Medulla oblongata (tissue), 1 donor: ENCODE data around the gene RTBDN.
A peak's percentile ranks its signal among the peaks of the same experiment; 100 is the strongest.

Experiments used
- DNase-seq: peaks from one replicate; pipeline ENCODE4 v3.0.0-alpha.2; 2015; ENCODE audit errors: extremely low spot score

RTBDN gene

DNA sequence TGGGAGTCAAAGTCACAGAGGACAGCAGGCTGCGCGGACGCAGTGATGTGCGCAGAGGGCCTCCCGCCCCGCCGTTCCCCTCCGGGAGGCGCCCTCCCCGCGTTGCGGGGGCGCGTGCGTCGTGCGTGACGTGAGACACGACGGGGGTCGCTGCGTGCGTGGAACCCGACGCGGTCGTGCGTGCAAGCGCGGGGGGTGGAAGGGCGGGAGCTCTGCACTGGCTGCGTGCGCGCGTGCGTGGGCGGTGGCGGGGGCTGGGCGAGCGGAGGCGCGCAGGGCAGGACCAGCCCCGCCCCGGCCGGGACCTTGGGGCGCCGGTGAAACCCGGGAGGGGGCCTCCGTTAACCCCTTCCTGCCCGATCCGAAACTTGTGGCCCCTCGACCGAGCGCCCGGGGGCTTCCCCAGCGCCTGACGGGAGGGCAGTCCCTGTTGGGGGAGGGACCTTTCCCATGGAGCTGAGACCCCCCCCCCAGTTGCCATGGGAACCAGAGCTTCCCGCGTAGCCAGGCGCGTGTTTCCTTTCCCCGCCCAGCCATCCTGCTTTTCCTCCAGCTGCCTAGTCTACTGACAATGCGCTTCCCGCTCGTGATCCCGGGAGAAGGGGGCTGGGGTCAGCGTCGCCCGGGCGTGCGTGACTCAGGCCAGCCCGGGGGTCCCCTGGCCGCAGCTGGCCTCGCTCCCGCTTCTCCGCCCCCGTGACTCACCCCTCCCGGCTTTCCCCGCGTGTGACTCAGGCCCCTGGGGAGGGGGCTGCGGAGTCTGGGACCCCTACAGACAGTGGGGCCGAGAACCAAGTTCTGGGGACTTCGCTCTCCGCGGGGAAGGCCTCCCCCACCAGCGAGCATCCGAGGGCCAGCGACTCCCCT lies 51.7 kb downstream of the RTBDN start:
- peak; percentile 86 for DNase-seq

- no peak for DNase-seq
Observed at GRCh38 chr19:12782174-12782423, 52.3 kb downstream of the RTBDN start.

- peak; percentile 46 for DNase-seq
Observed at GRCh38 chr19:12779162-12779993, 55.0 kb downstream of the RTBDN start.

- no peak for DNase-seq
Observed at GRCh38 chr19:12778905-12779161, 55.5 kb downstream of the RTBDN start.

DNA sequence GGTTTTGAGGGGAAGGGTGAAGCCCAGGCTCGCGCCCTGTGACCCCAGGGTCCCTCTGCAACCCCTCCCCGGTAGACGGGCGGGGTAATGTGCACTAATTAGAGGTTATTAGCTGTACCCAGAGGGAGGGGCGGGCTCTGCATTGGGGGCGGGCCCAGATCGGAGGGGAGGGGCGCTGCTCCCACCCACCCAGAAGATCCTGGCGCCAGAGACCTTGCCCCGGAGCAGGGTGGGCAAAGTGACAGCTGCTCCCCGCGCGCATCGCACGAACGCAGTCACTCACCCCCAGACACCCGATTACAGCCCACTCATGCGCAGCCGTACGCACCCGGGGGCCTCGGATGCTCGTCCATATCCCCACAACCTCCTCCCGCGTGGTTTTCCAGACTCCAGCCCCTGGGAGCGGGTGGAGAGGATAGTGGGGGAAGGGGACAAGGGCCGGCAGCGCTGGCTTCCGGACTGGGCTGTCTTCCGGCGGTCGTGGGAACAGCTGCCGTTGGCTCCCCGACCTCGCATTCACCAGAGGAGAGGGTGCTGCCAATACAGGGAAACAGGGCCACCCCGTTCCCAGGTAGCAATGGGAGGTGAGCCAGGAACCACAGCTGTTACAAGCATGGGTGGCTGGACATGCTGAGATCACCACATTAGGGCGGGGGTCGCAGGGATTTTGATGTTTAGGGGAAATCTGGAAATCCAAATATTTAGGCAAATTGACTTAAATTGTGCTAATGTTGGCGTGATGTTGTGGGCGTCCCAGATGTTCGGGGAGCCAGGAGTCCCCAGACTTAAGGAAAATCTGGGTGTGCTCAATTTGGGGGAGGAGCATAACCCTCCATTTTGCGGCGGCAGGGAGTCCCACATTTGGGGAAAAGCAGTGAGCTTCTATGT lies 56.1 kb downstream of the RTBDN start:
- peak; percentile 43 for DNase-seq

GRCh38 chr19:12777217-12778016 lies 57.0 kb downstream of the RTBDN start:
- DNase-seq, result peak; percentile 84
